K562 (cell line): ENCODE data around the gene ATAD3B. TPM values are rescaled to one million over a fixed set of nuclear protein-coding genes. Genes with fewer than 3 reads are reported as not detected.
A peak's percentile ranks its signal among the peaks of the same experiment; 100 is the strongest.

ENCODE experiments used
- ASH1L ChIP-seq: fragments of 450-650 bp; IDR thresholded peaks from 2 replicates; pipeline ENCODE4 v1.6.1; 2018; ENCODE audit warnings: borderline replicate concordance, mild to moderate bottlenecking, low read depth; ENCODE audit not compliant: partially characterized antibody
- ATF6 ChIP-seq: sonication (generic); formaldehyde crosslinking; IDR thresholded peaks from 2 replicates; pipeline ENCODE4 v1.4.0; 2020; ENCODE audit warnings: mild to moderate bottlenecking, missing genetic modification reagents
- BDP1 ChIP-seq: IDR thresholded peaks from 3 replicates; pipeline ENCODE4 v1.6.1; 2011; ENCODE audit not compliant: insufficient read length, insufficient read depth
- ETS2 ChIP-seq: IDR thresholded peaks from 2 replicates; pipeline ENCODE4 v1.6.1; 2016; ENCODE audit warnings: borderline replicate concordance, missing genetic modification characterization, mild to moderate bottlenecking, moderate library complexity, missing compliant biosample characterization; ENCODE audit not compliant: poor library complexity, severe bottlenecking
- HNRNPLL ChIP-seq: fragments of 200-400 bp; formaldehyde crosslinking; IDR thresholded peaks from 2 replicates; pipeline ENCODE4 v1.6.1; 2017; ENCODE audit warnings: low read length, low read depth, mild to moderate bottlenecking; ENCODE audit not compliant: poor library complexity, severe bottlenecking
- HOMEZ ChIP-seq: fragments of 250-450 bp; sonication (Bioruptor Pico); IDR thresholded peaks from 2 replicates; pipeline ENCODE4 v1.4.0; 2020; ENCODE audit warnings: mild to moderate bottlenecking, moderate library complexity
- KLF13 ChIP-seq: fragments of 450-650 bp; IDR thresholded peaks from 2 replicates; pipeline ENCODE4 v1.6.1; 2016; ENCODE audit warnings: missing genetic modification characterization, low read depth, mild to moderate bottlenecking, missing compliant biosample characterization, moderate library complexity, borderline replicate concordance
- LARP7 ChIP-seq: fragments of 450-650 bp; IDR thresholded peaks from 2 replicates; pipeline ENCODE4 v1.6.1; 2016
- MYBL2 ChIP-seq, 2 experiments: fragments of 450-650 bp in 1 of 2; sonication (generic) in 1 of 2; formaldehyde crosslinking in 1 of 2; IDR thresholded peaks; 2 replicates each; pipeline versions ENCODE4 v1.6.1 to v1.8.1; 2017 to 2022; ENCODE audit warnings: borderline replicate concordance in 1 of 2, inconsistent platforms in 1 of 2, low read depth in 1 of 2, mild to moderate bottlenecking in 1 of 2, missing genetic modification reagents in 1 of 2, moderate library complexity in 1 of 2
- PHB ChIP-seq: fragments of 250-450 bp; sonication (Bioruptor Pico); IDR thresholded peaks from 2 replicates; pipeline ENCODE4 v1.5.0; 2021
- ZBTB7A ChIP-seq: IDR thresholded peaks from 2 replicates; pipeline ENCODE4 v1.6.1; 2011; ENCODE audit warnings: low read depth, mild to moderate bottlenecking, low read length, moderate library complexity, borderline replicate concordance; ENCODE audit not compliant: control insufficient read depth
- ZHX1 ChIP-seq: fragments of 150-350 bp; conservative IDR thresholded peaks from 2 replicates; pipeline ENCODE4 v1.6.1; 2014; ENCODE audit warnings: low read length
- ZNF134 ChIP-seq: fragments of 250-450 bp; sonication (Bioruptor Pico); conservative IDR thresholded peaks from 2 replicates; pipeline ENCODE4 v1.4.0; 2020
- polyA plus RNA-seq, 8 experiments: library from polyadenylated mRNA; depleted of rRNA in 4 of 8; stranded (reverse) in 5 of 8; unstranded in 3 of 8; fragments of >200 nt; fragmentation: Nextera tagmentation in 2 of 8; fragmentation: Illumina TruSeq in 1 of 8; extraction: Ambion mirVana in 2 of 8; extraction: Trizol in 1 of 8; gene quantifications; 2 replicates each; pipeline versions ENCODE4 v1.2.1 to v1.2.3, GENCODE V29; 2011 to 2014; ENCODE audit warnings: inconsistent platforms in 1 of 8, missing spikeins in 1 of 8
- total RNA-seq, 7 experiments: library from RNA; depleted of rRNA in 6 of 7; stranded (reverse); fragments of >200 nt in 6 of 7; fragmentation: Illumina TruSeq in 2 of 7; extraction: Trizol in 2 of 7; gene quantifications; 2 replicates each; pipeline versions ENCODE4 v1.2.1 to v1.2.3, GENCODE V29; 2011 to 2021; ENCODE audit warnings: low replicate concordance in 1 of 7
- TF ChIP-seq, protein P1 (sequence below): fragments of 450-650 bp; IDR thresholded peaks from 2 replicates; pipeline ENCODE4 v1.6.1; 2016; ENCODE audit warnings: antibody characterized with exemption
- TF ChIP-seq, protein P2 (sequence below), 2 experiments: fragments of 250-450 bp in 1 of 2; fragments of 450-650 bp in 1 of 2; sonication (Bioruptor Pico) in 1 of 2; IDR thresholded peaks; 2 replicates each; pipeline versions ENCODE4 v1.6.1 to v1.8.0; 2016 to 2021; ENCODE audit warnings: mild to moderate bottlenecking in 2 of 2, moderate library complexity in 2 of 2, missing compliant biosample characterization in 1 of 2, missing genetic modification characterization in 1 of 2

Gene ATAD3B
- total and polyA plus RNA-seq, 9 of the 15 experiments (the other 6 are each of a cell fraction or from before 2014, with no cell fraction given) = 0.07 to 113 (median 27.7) TPM

GRCh38 chr1:1511533-1512285 lies 40.1 kb downstream of the ATAD3B start, which contains the start of gene ATAD3A (continued):
- TF ChIP-seq HOMEZ (CRISPR knock-in tag) (no peak), LARP7 (peak; percentile 76; the same call in 1 of the 2 replicates), ZBTB7A (peak; percentile 92), KLF13 (peak; percentile 95), MYBL2 (IDR thresholded peaks at IDR 0.05; ENCODE audit: low read depth) (no peak), MYBL2 (CRISPR knock-in tag; IDR thresholded peaks at IDR 0.05; ENCODE audit: borderline replicate concordance) (no peak), PHB (CRISPR knock-in tag) (no peak), HNRNPLL (peak; percentile 73), ETS2 (tag) (no peak), ATF6 (no peak; the same call in none of the 2 replicates), ZHX1 (peak; percentile 83), ASH1L (no peak), ZNF134 (no peak), BDP1 (no peak)
- TF ChIP-seq, protein P1, sequence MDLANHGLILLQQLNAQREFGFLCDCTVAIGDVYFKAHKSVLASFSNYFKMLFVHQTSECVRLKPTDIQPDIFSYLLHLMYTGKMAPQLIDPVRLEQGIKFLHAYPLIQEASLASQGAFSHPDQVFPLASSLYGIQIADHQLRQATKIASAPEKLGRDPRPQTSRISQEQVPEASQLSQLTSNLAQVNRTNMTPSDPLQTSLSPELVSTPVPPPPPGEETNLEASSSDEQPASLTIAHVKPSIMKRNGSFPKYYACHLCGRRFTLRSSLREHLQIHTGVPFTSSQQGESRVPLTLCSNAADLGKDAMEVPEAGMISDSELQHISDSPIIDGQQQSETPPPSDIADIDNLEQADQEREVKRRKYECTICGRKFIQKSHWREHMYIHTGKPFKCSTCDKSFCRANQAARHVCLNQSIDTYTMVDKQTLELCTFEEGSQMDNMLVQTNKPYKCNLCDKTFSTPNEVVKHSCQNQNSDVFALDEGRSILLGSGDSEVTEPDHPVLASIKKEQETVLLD = peak; percentile 93
- TF ChIP-seq, protein P2, sequence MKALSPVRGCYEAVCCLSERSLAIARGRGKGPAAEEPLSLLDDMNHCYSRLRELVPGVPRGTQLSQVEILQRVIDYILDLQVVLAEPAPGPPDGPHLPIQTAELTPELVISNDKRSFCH (CRISPR knock-in tag; IDR thresholded peaks at IDR 0.05) = no peak
- TF ChIP-seq, protein P2 (tag; IDR thresholded peaks at IDR 0.05) = 0 out of 2 replicates have a peak, but pooled peaks have one; percentile 57
